ENCODE results near the gene DHRS7B.
"Not testable (repeated sequence)": the region's sequence is repeated elsewhere in the genome, so short reads cannot be mapped to it uniquely, and the experiment has no call there.

Gene DHRS7B

GRCh38 chr17:21126645-21127508, at the start of gene DHRS7B:
Gene DHRS7B (plus strand): TSS chr17:21126964. CDS start chr17:21126972, 8 bp downstream.
- DNase-seq (ENCODE audit: low read depth in 2 of 2): peak; percentile 96 to 98

GRCh38 chr17:21077281-21077680, 49.5 kb upstream of the DHRS7B start:
- no peak for DNase-seq (ENCODE audit: low read depth in 2 of 2)

- no peak for DNase-seq (ENCODE audit: low read depth in 2 of 2)
Observed at GRCh38 chr17:21078016-21078780, 48.6 kb upstream of the DHRS7B start.

GRCh38 chr17:21079196-21079595, 47.6 kb upstream of the DHRS7B start:
- no peak for DNase-seq (ENCODE audit: low read depth in 2 of 2)

- DNase-seq (ENCODE audit: low read depth in 2 of 2): no peak
Observed at GRCh38 chr17:21082001-21082436, 44.7 kb upstream of the DHRS7B start.

- DNase-seq (ENCODE audit: low read depth in 2 of 2): not testable (repeated sequence)
Observed at GRCh38 chr17:21085280-21085679, 41.5 kb upstream of the DHRS7B start.

- DNase-seq (ENCODE audit: low read depth in 2 of 2): no peak
Observed at GRCh38 chr17:21085707-21086106, 41.1 kb upstream of the DHRS7B start.

- no peak for DNase-seq (ENCODE audit: low read depth in 2 of 2)
Observed at GRCh38 chr17:21089145-21089544, 37.6 kb upstream of the DHRS7B start.

GRCh38 chr17:21089933-21090901, 36.5 kb upstream of the DHRS7B start:
- DNase-seq (ENCODE audit: low read depth in 2 of 2): no peak

GRCh38 chr17:21090902-21091618, 35.7 kb upstream of the DHRS7B start:
- DNase-seq (ENCODE audit: low read depth in 2 of 2): no peak

- no peak for DNase-seq (ENCODE audit: low read depth in 2 of 2)
Observed at GRCh38 chr17:21094298-21094704, 32.5 kb upstream of the DHRS7B start.

- no peak for DNase-seq (ENCODE audit: low read depth in 2 of 2)
Observed at GRCh38 chr17:21095735-21096134, 31.0 kb upstream of the DHRS7B start.

- no peak for DNase-seq (ENCODE audit: low read depth in 2 of 2)
Observed at GRCh38 chr17:21096874-21097273, 29.9 kb upstream of the DHRS7B start.

- peak; percentile 48 to 73 for DNase-seq (ENCODE audit: low read depth in 2 of 2)
Observed at GRCh38 chr17:21098934-21099689, 27.7 kb upstream of the DHRS7B start.

GRCh38 chr17:21100636-21101035, 26.1 kb upstream of the DHRS7B start:
- DNase-seq (ENCODE audit: low read depth in 2 of 2): no peak

- no peak for DNase-seq (ENCODE audit: low read depth in 2 of 2)
Observed at GRCh38 chr17:21104608-21105007, 22.2 kb upstream of the DHRS7B start.

GRCh38 chr17:21105064-21105894, 21.5 kb upstream of the DHRS7B start:
- no peak for DNase-seq (ENCODE audit: low read depth in 2 of 2)

- DNase-seq (ENCODE audit: low read depth in 2 of 2): no peak
Observed at GRCh38 chr17:21106316-21106715, 20.4 kb upstream of the DHRS7B start.

- DNase-seq (ENCODE audit: low read depth in 2 of 2): not testable (repeated sequence)
Observed at GRCh38 chr17:21107067-21107650, 19.6 kb upstream of the DHRS7B start.
